GM10847 (cell line): ENCODE data around the gene PTPN20.
"Not testable (repeated sequence)": the region's sequence is repeated elsewhere in the genome, so short reads cannot be mapped to it uniquely, and the experiment has no call there.

Source experiments
- POLR2A ChIP-seq: IDR thresholded peaks from 2 replicates; pipeline ENCODE4 v1.6.1; 2011; ENCODE audit not compliant: insufficient read length; ENCODE audit errors: extremely low read depth

PTPN20 gene

GRCh38 chr10:46911144-46911876, at the start of gene PTPN20:
TSS of gene PTPN20 (plus strand) at chr10:46911428. CDS start at chr10:46932500, 21,072 bp downstream.
- not testable (repeated sequence) for TF ChIP-seq POLR2A

GRCh38 chr10:46992803-46993561, 81.8 kb downstream of the PTPN20 start:
- no peak for TF ChIP-seq POLR2A

- TF ChIP-seq POLR2A, result no peak
Measured at GRCh38 chr10:46995234-46995633, 84.0 kb downstream of the PTPN20 start.

GRCh38 chr10:46998192-46998591, 87.0 kb downstream of the PTPN20 start:
- TF ChIP-seq POLR2A, result no peak

- no peak for TF ChIP-seq POLR2A
Measured at GRCh38 chr10:46998595-46998994, 87.4 kb downstream of the PTPN20 start.

GRCh38 chr10:46999217-46999616, 88.0 kb downstream of the PTPN20 start:
- no peak for TF ChIP-seq POLR2A

GRCh38 chr10:47008769-47009168, 97.5 kb downstream of the PTPN20 start:
- TF ChIP-seq POLR2A, result no peak

GRCh38 chr10:47009215-47009838, 98.1 kb downstream of the PTPN20 start:
- TF ChIP-seq POLR2A, result no peak

GRCh38 chr10:47010036-47010435, 98.8 kb downstream of the PTPN20 start:
- TF ChIP-seq POLR2A, result no peak

- no peak for TF ChIP-seq POLR2A
Measured at GRCh38 chr10:47012214-47012613, 101.0 kb downstream of the PTPN20 start.

- TF ChIP-seq POLR2A, result no peak
Measured at GRCh38 chr10:47013507-47014154, 102.4 kb downstream of the PTPN20 start.

GRCh38 chr10:47015404-47015803, 104.2 kb downstream of the PTPN20 start:
- no peak for TF ChIP-seq POLR2A

GRCh38 chr10:47016564-47016963, 105.3 kb downstream of the PTPN20 start:
- no peak for TF ChIP-seq POLR2A

GRCh38 chr10:47018026-47018735, 107.0 kb downstream of the PTPN20 start:
- TF ChIP-seq POLR2A, result no peak
